K562 (cell line): ENCODE data around the gene PSMD13. TPM values are rescaled to one million over a fixed set of nuclear protein-coding genes. Genes with fewer than 3 reads are reported as not detected.

Experiments
- CBFA2T2 ChIP-seq: fragments of 450-650 bp; conservative IDR thresholded peaks from 2 replicates; pipeline ENCODE4 v1.6.1; 2017; ENCODE audit warnings: mild to moderate bottlenecking
- CHD4 ChIP-seq: fragments of 200-600 bp; sonication (generic); IDR thresholded peaks from 3 replicates; pipeline ENCODE4 v1.6.1; 2012; ENCODE audit warnings: low read depth, mild to moderate bottlenecking, mixed read lengths, low read length, inconsistent platforms; ENCODE audit not compliant: insufficient read depth, insufficient replicate concordance, poor library complexity, severe bottlenecking
- HINFP ChIP-seq: fragments of 450-650 bp; conservative IDR thresholded peaks from 2 replicates; pipeline ENCODE4 v1.6.1; 2016; ENCODE audit warnings: missing genetic modification characterization, low read depth, mild to moderate bottlenecking, control low read depth, missing compliant biosample characterization
- HLTF ChIP-seq: fragments of 450-650 bp; IDR thresholded peaks from 2 replicates; pipeline ENCODE4 v1.6.1; 2016
- IRF9 ChIP-seq: fragments of 450-650 bp; IDR thresholded peaks from 2 replicates; pipeline ENCODE4 v1.6.1; 2016; ENCODE audit warnings: missing biosample characterization, missing genetic modification characterization
- KLF6 ChIP-seq: fragments of 250-450 bp; sonication (Bioruptor Pico); IDR thresholded peaks from 2 replicates; pipeline ENCODE4 v1.4.0; 2020; ENCODE audit warnings: mild to moderate bottlenecking, moderate library complexity, borderline replicate concordance
- MBD2 ChIP-seq: sonication (generic); IDR thresholded peaks from 2 replicates; pipeline ENCODE4 v1.6.1; 2016; ENCODE audit warnings: low read depth, borderline replicate concordance
- MYBL2 ChIP-seq, 2 experiments: fragments of 450-650 bp in 1 of 2; sonication (generic) in 1 of 2; formaldehyde crosslinking in 1 of 2; IDR thresholded peaks; 2 replicates each; pipeline versions ENCODE4 v1.6.1 to v1.8.1; 2017 to 2022; ENCODE audit warnings: borderline replicate concordance in 1 of 2, inconsistent platforms in 1 of 2, low read depth in 1 of 2, mild to moderate bottlenecking in 1 of 2, missing genetic modification reagents in 1 of 2, moderate library complexity in 1 of 2
- NEUROD1 ChIP-seq: fragments of 150-350 bp; IDR thresholded peaks from 2 replicates; pipeline ENCODE4 v1.6.1; 2014; ENCODE audit warnings: borderline replicate concordance, low read length, low read depth; ENCODE audit not compliant: partially characterized antibody
- POLR3A ChIP-seq: IDR thresholded peaks from 2 replicates; pipeline ENCODE4 v1.6.1; 2011; ENCODE audit warnings: borderline replicate concordance, mild to moderate bottlenecking, moderate library complexity; ENCODE audit not compliant: insufficient read length, insufficient read depth; ENCODE audit errors: extremely low read depth
- PPARD ChIP-seq: fragments of 250-450 bp; sonication (Bioruptor Pico); IDR thresholded peaks from 2 replicates; pipeline ENCODE4 v1.8.0; 2022; ENCODE audit warnings: inconsistent platforms, mild to moderate bottlenecking, moderate library complexity
- RERE ChIP-seq: sonication (generic); formaldehyde crosslinking; IDR thresholded peaks from 2 replicates; pipeline ENCODE4 v1.8.0; 2023; ENCODE audit warnings: missing genetic modification reagents, mild to moderate bottlenecking, borderline replicate concordance
- RHOXF2B ChIP-seq: fragments of 250-450 bp; sonication (Bioruptor Pico); conservative IDR thresholded peaks from 2 replicates; pipeline ENCODE4 v1.5.1; 2021
- SAFB ChIP-seq: fragments of 200-400 bp; formaldehyde crosslinking; IDR thresholded peaks from 2 replicates; pipeline ENCODE4 v1.6.1; 2017; ENCODE audit warnings: low read depth, low read length, borderline replicate concordance
- SRSF7 ChIP-seq: fragments of 200-400 bp; formaldehyde crosslinking; optimal IDR thresholded peaks from 2 replicates; pipeline ENCODE3; 2017; ENCODE audit warnings: mild to moderate bottlenecking, low read depth, low read length
- TARDBP ChIP-seq: fragments of 450-650 bp; IDR thresholded peaks from 2 replicates; pipeline ENCODE4 v1.6.1; 2016
- ZNF224 ChIP-seq: sonication (generic); formaldehyde crosslinking; IDR thresholded peaks from 2 replicates; pipeline ENCODE4 v1.8.0; 2022; ENCODE audit warnings: mild to moderate bottlenecking, missing genetic modification reagents
- ZNF57 ChIP-seq: fragments of 450-650 bp; formaldehyde crosslinking; IDR thresholded peaks from 2 replicates; pipeline ENCODE4 v1.4.0; 2020; ENCODE audit warnings: mild to moderate bottlenecking, moderate library complexity
- ZSCAN29 ChIP-seq: fragments of 450-650 bp; IDR thresholded peaks from 2 replicates; pipeline ENCODE4 v1.6.1; 2017
- polyA plus RNA-seq, 8 experiments: library from polyadenylated mRNA; depleted of rRNA in 4 of 8; stranded (reverse) in 5 of 8; unstranded in 3 of 8; fragments of >200 nt; fragmentation: Nextera tagmentation in 2 of 8; fragmentation: Illumina TruSeq in 1 of 8; extraction: Ambion mirVana in 2 of 8; extraction: Trizol in 1 of 8; gene quantifications; 2 replicates each; pipeline versions ENCODE4 v1.2.1 to v1.2.3, GENCODE V29; 2011 to 2014; ENCODE audit warnings: inconsistent platforms in 1 of 8, missing spikeins in 1 of 8
- total RNA-seq, 7 experiments: library from RNA; depleted of rRNA in 6 of 7; stranded (reverse); fragments of >200 nt in 6 of 7; fragmentation: Illumina TruSeq in 2 of 7; extraction: Trizol in 2 of 7; gene quantifications; 2 replicates each; pipeline versions ENCODE4 v1.2.1 to v1.2.3, GENCODE V29; 2011 to 2021; ENCODE audit warnings: low replicate concordance in 1 of 7

PSMD13 gene
- total and polyA plus RNA-seq, 9 of the 15 experiments (the other 6 are each of a cell fraction or from before 2014, with no cell fraction given) = 185 to 383 (median 267) TPM

DNA sequence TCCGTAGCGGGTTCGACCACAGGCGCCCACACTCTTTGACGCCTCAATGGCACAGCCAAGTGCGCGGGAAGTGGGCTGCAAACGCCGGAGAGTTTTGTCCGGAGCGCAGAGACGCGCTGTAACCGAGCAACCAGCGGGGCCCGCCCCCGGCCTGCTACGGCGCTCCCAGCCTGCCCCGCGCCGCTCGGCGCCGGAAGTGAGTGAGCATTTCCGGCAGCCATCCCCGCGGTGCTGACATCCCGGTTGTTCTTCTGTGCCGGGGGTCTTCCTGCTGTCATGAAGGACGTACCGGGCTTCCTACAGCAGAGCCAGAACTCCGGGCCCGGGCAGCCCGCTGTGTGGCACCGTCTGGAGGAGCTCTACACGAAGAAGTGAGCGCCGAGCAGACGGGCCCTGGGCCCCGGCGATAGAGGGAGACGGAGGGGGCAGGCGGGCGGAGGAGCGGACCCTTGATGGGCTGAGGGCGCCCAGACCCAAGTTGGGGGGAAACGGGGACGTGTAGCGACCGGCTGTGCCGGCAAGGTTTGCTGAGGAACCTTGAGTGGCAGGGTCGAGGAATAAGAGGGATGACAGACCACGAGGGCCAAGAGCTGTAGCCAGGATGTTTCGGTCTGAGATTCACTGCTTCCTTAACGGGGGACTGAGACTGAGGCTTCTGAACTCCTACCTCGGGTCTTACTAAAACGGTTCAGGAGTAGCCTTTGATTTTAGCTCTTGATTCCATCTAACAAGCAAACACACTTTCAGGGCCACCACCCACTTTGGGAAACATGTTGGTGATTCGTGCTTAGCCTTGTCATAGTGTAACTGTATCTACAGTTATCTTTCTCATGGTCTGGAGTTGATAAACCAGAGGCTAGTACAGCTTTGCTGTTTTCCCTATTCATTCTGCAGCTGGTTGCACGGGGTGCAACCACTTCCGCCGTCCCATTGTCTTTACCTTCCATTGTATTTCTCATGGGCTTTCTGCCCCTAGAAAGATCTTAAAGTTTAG, at the start of gene PSMD13 (continued):
- 0 out of 2 replicates have a peak, but pooled peaks have one; percentile 57 for TF ChIP-seq RERE (CRISPR knock-in tag)
- no peak for TF ChIP-seq KLF6
- TF ChIP-seq NEUROD1 = peak; percentile 9
- no peak for TF ChIP-seq RHOXF2B (CRISPR knock-in tag)
- no peak for TF ChIP-seq HINFP (tag)
- TF ChIP-seq ZNF224 (CRISPR knock-in tag) = no peak
- no peak for TF ChIP-seq IRF9 (tag)
- TF ChIP-seq HLTF = no peak
- TF ChIP-seq ZNF57 = no peak
- no peak for TF ChIP-seq SAFB
- TF ChIP-seq CHD4 = no peak
- TF ChIP-seq SRSF7 = no peak
- TF ChIP-seq PPARD = no peak
- 0 out of 2 replicates have a peak, but pooled peaks have one; percentile 14 for TF ChIP-seq CBFA2T2
- no peak for TF ChIP-seq TARDBP
- no peak for TF ChIP-seq MYBL2 (IDR thresholded peaks at IDR 0.05; ENCODE audit: low read depth)
- no peak for TF ChIP-seq MYBL2 (CRISPR knock-in tag; IDR thresholded peaks at IDR 0.05; ENCODE audit: borderline replicate concordance)
- no peak for TF ChIP-seq POLR3A
- no peak for TF ChIP-seq ZSCAN29
- TF ChIP-seq MBD2 = no peak; the same call in 1 of the 2 replicates
